A549 (cell line): ENCODE data around the gene PCNX2.

Experiments used
- BHLHE40 ChIP-seq: IDR thresholded peaks from 2 replicates; pipeline ENCODE4 v1.6.1; 2012; ENCODE audit warnings: low read depth, low read length, inconsistent platforms
- CTCF ChIP-seq: fragments of >200 bp; sonication (Bioruptor Twin); formaldehyde crosslinking; IDR thresholded peaks from 3 replicates; pipeline ENCODE4 v1.5.1; 2016
- RAD21 ChIP-seq, 2 experiments: fragments of >200 bp in 1 of 2; sonication (Bioruptor Twin) in 1 of 2; formaldehyde crosslinking in 1 of 2; IDR thresholded peaks in 1 of 2; conservative IDR thresholded peaks in 1 of 2; 2 replicates in 1 of 2; 3 replicates in 1 of 2; pipeline ENCODE4 v1.6.1; 2012 to 2018; ENCODE audit warnings: inconsistent platforms in 1 of 2
- RCOR1 ChIP-seq: fragments of 150-350 bp; IDR thresholded peaks from 2 replicates; pipeline ENCODE4 v1.6.1; 2014; ENCODE audit warnings: antibody characterized with exemption, low read length, low read depth

DNA sequence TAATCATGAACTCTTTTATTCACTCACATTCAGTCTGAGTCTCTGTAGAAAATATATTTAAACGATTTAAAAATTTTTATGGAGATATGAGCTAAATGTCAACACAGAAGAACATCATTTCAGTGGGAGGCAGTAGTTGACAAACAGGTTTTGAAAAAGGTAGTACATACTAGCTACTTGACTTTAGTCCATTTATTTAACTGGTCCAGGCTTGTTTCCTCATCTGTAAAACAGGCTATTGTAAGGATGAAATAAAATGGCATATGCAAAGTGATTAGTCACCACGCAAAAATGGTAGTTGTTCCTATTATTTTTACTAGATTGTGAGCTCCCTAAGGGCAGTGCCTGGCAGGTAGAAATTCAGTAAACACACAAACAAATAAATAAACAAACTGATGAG lies 270.0 kb downstream of the PCNX2 start:
- TF ChIP-seq BHLHE40 (no peak), RAD21 (conservative IDR thresholded peaks at IDR 0.05 in 1 of 2, IDR thresholded peaks at IDR 0.05 in 1 of 2) (no peak), RCOR1 (no peak), CTCF (no peak)
